Gastrocnemius medialis (tissue), 4 donors: ENCODE measurements around the gene GPRC5B. TPM values are rescaled to one million over a fixed set of nuclear protein-coding genes. Genes with fewer than 3 reads are reported as not detected.

Experiments used
- ATAC-seq, 2 donors: fragments of 150-250 bp; one replicate each; pipeline ENCODE4 v1.9.1; 2016
- DNase-seq, 2 donors: peaks; one replicate each; pipeline ENCODE4 v3.0.0-alpha.2; 2019
- H3K27ac ChIP-seq, 4 donors: fragments of 200-600 bp; sonication (generic); 1 replicate in 1 of 4; 2 replicates in 3 of 4; pipeline ENCODE4 v1.5.1; 2016 to 2018; ENCODE audit warnings: mild to moderate bottlenecking in 2 of 4, moderate library complexity in 1 of 4
- H3K27me3 ChIP-seq, 3 donors: fragments of 200-600 bp; sonication (generic) in 2 of 3; 1 replicate in 1 of 3; 2 replicates in 2 of 3; pipeline versions ENCODE4 v1.5.1 to v1.6.0; 2016 to 2019; ENCODE audit warnings: mild to moderate bottlenecking in 1 of 3, moderate library complexity in 1 of 3
- H3K36me3 ChIP-seq, 2 donors: fragments of 200-600 bp; sonication (generic) in 1 of 2; one replicate each; pipeline ENCODE4 v1.5.1; 2017 to 2018
- H3K4me1 ChIP-seq, 2 donors: fragments of 200-600 bp; sonication (generic) in 1 of 2; one replicate each; pipeline ENCODE4 v1.5.1; 2016 to 2017; ENCODE audit warnings: mild to moderate bottlenecking in 2 of 2
- H3K4me3 ChIP-seq, 4 donors: fragments of 200-600 bp; sonication (generic) in 3 of 4; 1 replicate in 1 of 4; 2 replicates in 3 of 4; pipeline ENCODE4 v1.5.1; 2016 to 2019; ENCODE audit warnings: mild to moderate bottlenecking in 2 of 4
- H3K9me3 ChIP-seq, 3 donors: fragments of 200-600 bp; sonication (generic) in 2 of 3; 1 replicate in 1 of 3; 2 replicates in 2 of 3; pipeline ENCODE4 v1.5.1; 2016 to 2019
- CTCF ChIP-seq, 5 experiments: fragments of 450-650 bp in 3 of 5; fragments of 200-600 bp in 2 of 5; sonication (generic) in 2 of 5; IDR thresholded peaks in 4 of 5; conservative IDR thresholded peaks in 1 of 5; 1 replicate in 4 of 5; 2 replicates in 1 of 5; pipeline ENCODE4 v1.5.1; 2016 to 2019; ENCODE audit warnings: antibody characterized with exemption in 5 of 5, mild to moderate bottlenecking in 3 of 5, moderate library complexity in 3 of 5
- POLR2A ChIP-seq, 2 donors: fragments of 450-650 bp; IDR thresholded peaks; one replicate each; pipeline ENCODE4 v1.6.1; 2017; ENCODE audit warnings: antibody characterized with exemption in 2 of 2, mild to moderate bottlenecking in 2 of 2, moderate library complexity in 2 of 2
- in situ Hi-C, 4 donors: fragments of 200-750 bp; cut with MboI; loops; one replicate each; pipeline versions ENCODE4 v1.15.0 to v1.8.0; 2017; ENCODE audit warnings: low sequenced_read_pairs in 4 of 4
- intact Hi-C: fragments of 100-400 bp; cut with DNase I; formaldehyde crosslinking; loops from one replicate; pipeline ENCODE4 v1.15.1; 2023; ENCODE audit warnings: low total_unique reads
- total RNA-seq, 4 donors: library from RNA; depleted of rRNA; stranded (reverse); fragments of >200 nt; gene quantifications; one replicate each; pipeline versions ENCODE4 v1.1.0 to v1.2.3, GENCODE V29; 2016

The GPRC5B gene
- total RNA-seq, 4 donors from 2014 or later: 41.9 to 89.2 (median 71.3) TPM

DNA sequence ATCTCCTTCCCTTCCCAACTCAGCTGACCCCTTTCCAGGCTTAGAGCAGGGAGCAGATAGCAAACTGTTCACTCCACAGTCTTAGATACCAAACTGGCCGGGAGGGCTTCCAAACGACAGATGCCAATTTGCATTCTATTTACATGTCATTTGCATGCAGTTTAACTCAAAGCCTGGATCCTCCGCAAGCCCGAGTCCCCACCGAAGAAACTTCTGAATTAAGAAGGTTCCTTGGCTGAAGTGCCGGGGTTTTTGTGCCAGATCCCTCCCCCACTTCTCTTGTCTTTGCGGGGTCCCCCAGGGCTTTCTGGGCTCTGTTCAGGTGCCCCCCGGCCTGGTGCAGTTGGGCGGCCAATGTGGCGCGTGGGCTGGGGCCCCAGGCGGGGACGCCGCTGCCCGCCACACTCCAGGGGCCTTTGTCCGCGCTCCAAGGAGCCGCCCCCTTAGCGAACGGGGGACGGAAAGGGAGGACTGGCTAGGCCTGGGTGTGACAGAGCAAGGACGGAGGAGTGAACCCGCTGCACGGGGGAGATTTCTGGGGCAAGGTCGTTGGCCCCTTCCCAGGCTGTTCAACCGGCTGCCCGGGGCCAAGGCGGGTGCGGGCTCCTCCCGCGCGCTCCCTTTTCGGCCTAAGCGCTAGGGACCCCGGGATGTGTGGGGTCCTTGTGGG, 1.2 kb downstream of the GPRC5B start:
- peak; percentile 37 to 56 for ATAC-seq
- H3K4me1 ChIP-seq: peaks cover 36 to 52% of the 10 kb centered on the region in 2 donors
- peak overlapping the region; percentile 86 to 99 (median 98) for H3K27ac ChIP-seq

DNA sequence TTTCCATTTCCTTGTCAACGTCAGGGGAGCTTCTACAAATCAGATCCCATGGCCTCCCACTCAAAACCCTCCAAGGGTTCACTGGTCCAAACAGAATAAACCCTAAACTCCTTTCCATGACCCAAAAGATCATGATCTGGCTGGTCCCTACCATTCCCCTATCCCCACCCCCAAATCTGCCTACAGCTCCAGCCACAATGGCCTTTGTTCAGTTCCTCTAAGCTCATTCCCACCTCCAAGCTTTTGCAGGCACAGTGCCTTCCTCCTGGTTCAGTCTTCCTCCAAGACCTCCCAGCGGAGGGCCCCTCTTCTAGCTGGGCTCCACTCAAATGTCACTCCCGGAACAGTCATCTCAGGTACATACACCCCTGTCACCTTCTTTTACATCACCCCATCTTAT, 2.0 kb downstream of the GPRC5B start:
- no peak for TF ChIP-seq POLR2A (IDR thresholded peaks at IDR 0.05)
- TF ChIP-seq CTCF (IDR thresholded peaks at IDR 0.05 in 4 of 5, conservative IDR thresholded peaks at IDR 0.05 in 1 of 5): no peak
- peak overlapping the region; percentile 86 to 99 (median 98) for H3K27ac ChIP-seq
- DNase-seq (no peak), ATAC-seq (no peak)
- H3K27me3 ChIP-seq: no peaks in the 10 kb centered on the region
- no peaks in the 10 kb centered on the region for H3K9me3 ChIP-seq
- H3K4me3 ChIP-seq: peak overlapping the region; percentile 80 to 96 (median 87)
- no peaks in the 10 kb centered on the region for H3K36me3 ChIP-seq
- intact Hi-C loops: loop anchor here (5.0 to 10.0 kb wide), 2 partner anchors 50 to 1078 kb away; partner anchors contain the start of gene ARL6IP1
- peaks cover 40 to 57% of the 10 kb centered on the region in 2 donors for H3K4me1 ChIP-seq
- in situ Hi-C loops: loop anchor here in 2 of 4 donors (10.0 to 25.0 kb wide), 3 partner anchors 78 to 195 kb away; no protein-coding TSS in a partner anchor

More for the DNA sequence above, 1.2 kb downstream of the GPRC5B start:
- intact Hi-C loops (loop anchor here (5.0 to 10.0 kb wide), 2 partner anchors 51 to 1079 kb away; partner anchors contain the start of gene ARL6IP1), in situ Hi-C loops (loop anchor here in 2 of 4 donors (10.0 to 25.0 kb wide), 3 partner anchors 79 to 196 kb away; no protein-coding TSS in a partner anchor)
- TF ChIP-seq CTCF (IDR thresholded peaks at IDR 0.05 in 4 of 5, conservative IDR thresholded peaks at IDR 0.05 in 1 of 5) (no peak), POLR2A (IDR thresholded peaks at IDR 0.05) (peak in 1 of 2 donors; percentile 60)
- DNase-seq: peak; percentile 67 to 68
- no peaks in the 10 kb centered on the region for H3K36me3 ChIP-seq
- H3K9me3 ChIP-seq: no peaks in the 10 kb centered on the region
- H3K4me3 ChIP-seq: peak overlapping the region; percentile 80 to 96 (median 87)
- no peaks in the 10 kb centered on the region for H3K27me3 ChIP-seq

DNA sequence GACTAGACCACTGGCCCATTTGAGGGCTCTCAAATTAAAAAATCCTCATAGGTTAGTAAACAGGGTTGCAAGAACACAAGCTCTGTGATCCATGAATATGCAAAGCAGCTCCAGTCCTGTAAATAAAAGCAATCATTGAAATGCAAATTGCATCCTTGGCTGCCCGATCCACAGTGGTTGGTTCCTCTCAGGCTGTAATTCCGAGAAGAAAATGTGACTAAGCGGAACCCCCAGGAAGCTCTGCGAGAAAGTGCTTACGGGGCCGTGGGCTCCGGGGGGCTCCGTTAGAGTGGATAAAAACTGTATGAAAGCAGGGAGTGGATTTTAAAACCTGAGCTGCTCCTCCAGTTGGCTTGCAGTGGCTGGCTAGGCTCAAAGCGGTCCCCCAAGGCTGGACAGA, 2.5 kb downstream of the GPRC5B start:
- Histone ChIP-seq H3K36me3 (no peaks in the 10 kb centered on the region), H3K27ac (peak overlapping the region; percentile 86 to 99 (median 98)), H3K9me3 (no peaks in the 10 kb centered on the region), H3K27me3 (no peaks in the 10 kb centered on the region), H3K4me1 (peaks cover 41 to 62% of the 10 kb centered on the region in 2 donors), H3K4me3 (peak overlapping the region; percentile 80 to 96 (median 87))
- TF ChIP-seq CTCF (IDR thresholded peaks at IDR 0.05 in 4 of 5, conservative IDR thresholded peaks at IDR 0.05 in 1 of 5) (no peak), POLR2A (IDR thresholded peaks at IDR 0.05) (no peak)
- no peak for DNase-seq
- intact Hi-C loops (loop anchor here (5.0 to 10.0 kb wide), 2 partner anchors 50 to 1077 kb away; partner anchors contain the start of gene ARL6IP1), in situ Hi-C loops (loop anchor here in 2 of 4 donors (10.0 to 25.0 kb wide), 3 partner anchors 77 to 195 kb away; no protein-coding TSS in a partner anchor)
- no peak for ATAC-seq

DNA sequence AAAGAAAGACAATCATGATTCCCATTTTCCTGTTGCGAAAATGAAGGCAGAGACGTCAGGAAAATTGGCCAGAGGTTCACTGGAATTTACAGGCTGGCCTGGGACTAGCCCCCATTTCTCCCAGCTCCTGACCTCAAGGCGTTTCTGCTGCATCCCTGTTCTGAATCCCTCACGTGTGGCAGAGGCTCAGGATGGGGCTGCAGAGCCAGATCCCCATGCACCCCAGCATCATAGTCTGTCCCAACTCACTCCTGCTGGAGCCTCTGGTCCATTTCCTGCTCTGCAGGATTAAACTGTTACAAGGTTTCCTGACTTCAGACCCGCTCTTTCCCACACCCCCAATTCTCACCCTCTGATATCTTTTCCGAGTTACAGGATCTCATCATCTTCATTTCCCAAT, 2.9 kb downstream of the GPRC5B start:
- Histone ChIP-seq H3K27me3 (no peaks in the 10 kb centered on the region), H3K27ac (peak overlapping the region; percentile 86 to 99 (median 98)), H3K36me3 (no peaks in the 10 kb centered on the region), H3K4me3 (peak overlapping the region in 3 of 4 donors; percentile 80 to 93 (median 81)), H3K4me1 (peaks cover 45 to 66% of the 10 kb centered on the region in 2 donors), H3K9me3 (no peaks in the 10 kb centered on the region)
- DNase-seq (no peak), ATAC-seq (no peak)
- intact Hi-C loops: loop anchor here (5.0 to 10.0 kb wide), 2 partner anchors 49 to 1077 kb away; partner anchors contain the start of gene ARL6IP1
- in situ Hi-C loops: loop anchor here in 2 of 4 donors (10.0 to 25.0 kb wide), 3 partner anchors 77 to 194 kb away; no protein-coding TSS in a partner anchor
- TF ChIP-seq CTCF (IDR thresholded peaks at IDR 0.05 in 4 of 5, conservative IDR thresholded peaks at IDR 0.05 in 1 of 5): no peak
- TF ChIP-seq POLR2A (IDR thresholded peaks at IDR 0.05): no peak
